ENCODE measurements around the gene GRAP2. TPM values are rescaled to one million over a fixed set of nuclear protein-coding genes. Genes with fewer than 3 reads are reported as not detected.
A peak's percentile ranks its signal among the peaks of the same experiment; 100 is the strongest.

GRAP2 gene
- total RNA-seq, 3 donors from 2014 or later = 0.66 to 8.0 (median 3.5) TPM

- Histone ChIP-seq H3K27me3 (no peaks in the 10 kb centered on the region), H3K27ac (no peak overlapping the region), H3K4me1 (peaks cover 0 to 28% of the 10 kb centered on the region in 2 donors)
Measured at GRCh38 chr22:40001106-40001505, 100.2 kb downstream of the GRAP2 start.

GRCh38 chr22:40001800-40002577 is 101.1 kb downstream of the GRAP2 start:
- H3K4me3 ChIP-seq = no peak overlapping the region
- intact Hi-C loops (cut with DNase I; ENCODE audit: low total_unique reads) = no loop called here
- peak overlapping the region; percentile 9 to 41 for H3K27ac ChIP-seq
- no peak for TF ChIP-seq POLR2A (IDR thresholded peaks at IDR 0.05)
- TF ChIP-seq CTCF (IDR thresholded peaks at IDR 0.05) = no peak
- no peak for TF ChIP-seq POLR2AphosphoS5 (IDR thresholded peaks at IDR 0.05)
- peaks cover 0 to 31% of the 10 kb centered on the region in 2 donors for H3K4me1 ChIP-seq
- no peaks in the 10 kb centered on the region for H3K9me3 ChIP-seq
- H3K36me3 ChIP-seq = no peaks in the 10 kb centered on the region
- no peak for DNase-seq (ENCODE audit: low spot score in 2 of 2)
- H3K27me3 ChIP-seq = no peaks in the 10 kb centered on the region

More at GRCh38 chr22:40001106-40001505, 100.2 kb downstream of the GRAP2 start:
- no peak for DNase-seq (ENCODE audit: low spot score in 2 of 2)
- H3K4me3 ChIP-seq = no peak overlapping the region
- TF ChIP-seq POLR2AphosphoS5 (IDR thresholded peaks at IDR 0.05) (no peak), POLR2A (IDR thresholded peaks at IDR 0.05) (no peak), CTCF (IDR thresholded peaks at IDR 0.05) (no peak)
- no peaks in the 10 kb centered on the region for H3K9me3 ChIP-seq
- intact Hi-C loops (cut with DNase I; ENCODE audit: low total_unique reads) = no loop called here
- no peaks in the 10 kb centered on the region for H3K36me3 ChIP-seq

- H3K4me1 ChIP-seq = peaks cover 0 to 20% of the 10 kb centered on the region in 2 donors
- no peak for DNase-seq (ENCODE audit: low spot score in 2 of 2)
- peak overlapping the region in 1 of 2 donors; percentile 30 for H3K27ac ChIP-seq
- intact Hi-C loops (cut with DNase I; ENCODE audit: low total_unique reads) = no loop called here
- no peak overlapping the region for H3K4me3 ChIP-seq
- no peaks in the 10 kb centered on the region for H3K9me3 ChIP-seq
- TF ChIP-seq POLR2A (IDR thresholded peaks at IDR 0.05) = no peak
- no peak for TF ChIP-seq CTCF (IDR thresholded peaks at IDR 0.05)
- TF ChIP-seq POLR2AphosphoS5 (IDR thresholded peaks at IDR 0.05) = no peak
- H3K27me3 ChIP-seq = no peaks in the 10 kb centered on the region
- no peaks in the 10 kb centered on the region for H3K36me3 ChIP-seq
Measured at GRCh38 chr22:40002935-40003715, 102.2 kb downstream of the GRAP2 start.

- H3K36me3 ChIP-seq = no peaks in the 10 kb centered on the region
- no peak overlapping the region for H3K4me3 ChIP-seq
- peak overlapping the region; percentile 37 to 59 for H3K27ac ChIP-seq
- DNase-seq (ENCODE audit: low spot score in 2 of 2) = no peak
- peaks cover 0 to 12% of the 10 kb centered on the region in 2 donors for H3K4me1 ChIP-seq
- TF ChIP-seq POLR2A (IDR thresholded peaks at IDR 0.05) = no peak
- no peak for TF ChIP-seq POLR2AphosphoS5 (IDR thresholded peaks at IDR 0.05)
- TF ChIP-seq CTCF (IDR thresholded peaks at IDR 0.05) = no peak
- H3K27me3 ChIP-seq = no peaks in the 10 kb centered on the region
- intact Hi-C loops (cut with DNase I; ENCODE audit: low total_unique reads) = no loop called here
- H3K9me3 ChIP-seq = no peaks in the 10 kb centered on the region
Measured at GRCh38 chr22:40004836-40005235, 104.0 kb downstream of the GRAP2 start.

GRCh38 chr22:40006641-40007040 is 105.8 kb downstream of the GRAP2 start:
- intact Hi-C loops (cut with DNase I; ENCODE audit: low total_unique reads) = no loop called here
- Histone ChIP-seq H3K36me3 (no peaks in the 10 kb centered on the region), H3K4me3 (no peak overlapping the region), H3K27ac (peak overlapping the region; percentile 30 to 36), H3K4me1 (peaks cover 0 to 8% of the 10 kb centered on the region in 2 donors), H3K9me3 (no peaks in the 10 kb centered on the region), H3K27me3 (no peaks in the 10 kb centered on the region)
- DNase-seq (ENCODE audit: low spot score in 2 of 2) = no peak
- TF ChIP-seq POLR2AphosphoS5 (IDR thresholded peaks at IDR 0.05) = no peak
- no peak for TF ChIP-seq POLR2A (IDR thresholded peaks at IDR 0.05)
- TF ChIP-seq CTCF (IDR thresholded peaks at IDR 0.05) = no peak

Measured in breast epithelium (tissue), 4 donors.